IPS-11a (cell line): ENCODE results near the gene STARD7.
"Not testable (repeated sequence)": the region's sequence is repeated elsewhere in the genome, so short reads cannot be mapped to it uniquely, and the experiment has no call there.

Experiments
- H3K4me3 ChIP-seq: one replicate; pipeline ENCODE4 v1.5.1; 2013; ENCODE audit warnings: low read depth, low read length, control low read depth

The STARD7 gene

GRCh38 chr2:96208143-96209010 is at the start of gene STARD7:
TSS of gene STARD7 (minus strand) at chr2:96208827. CDS start at chr2:96208434, 393 bp downstream.
- peak within 1 kb of the TSS; percentile 80 for H3K4me3 ChIP-seq

- H3K4me3 ChIP-seq = not testable (repeated sequence)
Observed at GRCh38 chr2:96257744-96258143, 49.1 kb upstream of the STARD7 start.

GRCh38 chr2:96256611-96257113 is 48.0 kb upstream of the STARD7 start:
- no peak overlapping the region for H3K4me3 ChIP-seq

GRCh38 chr2:96254571-96254970 is 45.9 kb upstream of the STARD7 start:
- H3K4me3 ChIP-seq = no peak overlapping the region

- no peak overlapping the region for H3K4me3 ChIP-seq
Observed at GRCh38 chr2:96253006-96253405, 44.4 kb upstream of the STARD7 start.

GRCh38 chr2:96252526-96252925 is 43.9 kb upstream of the STARD7 start:
- H3K4me3 ChIP-seq = no peak overlapping the region

GRCh38 chr2:96251721-96252292 is 43.2 kb upstream of the STARD7 start:
- H3K4me3 ChIP-seq = no peak overlapping the region

GRCh38 chr2:96250188-96250587 is 41.6 kb upstream of the STARD7 start:
- H3K4me3 ChIP-seq = no peak overlapping the region

- no peak overlapping the region for H3K4me3 ChIP-seq
Observed at GRCh38 chr2:96249654-96250053, 41.0 kb upstream of the STARD7 start.

GRCh38 chr2:96248624-96249023 is 40.0 kb upstream of the STARD7 start:
- H3K4me3 ChIP-seq = no peak overlapping the region

- no peak overlapping the region for H3K4me3 ChIP-seq
Observed at GRCh38 chr2:96247896-96248295, 39.3 kb upstream of the STARD7 start.

GRCh38 chr2:96247009-96247408 is 38.4 kb upstream of the STARD7 start:
- H3K4me3 ChIP-seq = no peak overlapping the region

GRCh38 chr2:96245609-96246390 is 37.2 kb upstream of the STARD7 start:
- no peak overlapping the region for H3K4me3 ChIP-seq

GRCh38 chr2:96243843-96244242 is 35.2 kb upstream of the STARD7 start:
- no peak overlapping the region for H3K4me3 ChIP-seq

- H3K4me3 ChIP-seq = no peak overlapping the region
Observed at GRCh38 chr2:96241900-96242611, 33.4 kb upstream of the STARD7 start.

- no peak overlapping the region for H3K4me3 ChIP-seq
Observed at GRCh38 chr2:96241227-96241626, 32.6 kb upstream of the STARD7 start.

GRCh38 chr2:96240341-96241038 is 31.9 kb upstream of the STARD7 start:
- no peak overlapping the region for H3K4me3 ChIP-seq

- no peak overlapping the region for H3K4me3 ChIP-seq
Observed at GRCh38 chr2:96239745-96240264, 31.2 kb upstream of the STARD7 start.

GRCh38 chr2:96239091-96239490 is 30.5 kb upstream of the STARD7 start:
- H3K4me3 ChIP-seq = no peak overlapping the region

- H3K4me3 ChIP-seq = no peak overlapping the region
Observed at GRCh38 chr2:96238266-96238665, 29.6 kb upstream of the STARD7 start.
